ENCODE results near the gene MAP2K5.

DNA sequence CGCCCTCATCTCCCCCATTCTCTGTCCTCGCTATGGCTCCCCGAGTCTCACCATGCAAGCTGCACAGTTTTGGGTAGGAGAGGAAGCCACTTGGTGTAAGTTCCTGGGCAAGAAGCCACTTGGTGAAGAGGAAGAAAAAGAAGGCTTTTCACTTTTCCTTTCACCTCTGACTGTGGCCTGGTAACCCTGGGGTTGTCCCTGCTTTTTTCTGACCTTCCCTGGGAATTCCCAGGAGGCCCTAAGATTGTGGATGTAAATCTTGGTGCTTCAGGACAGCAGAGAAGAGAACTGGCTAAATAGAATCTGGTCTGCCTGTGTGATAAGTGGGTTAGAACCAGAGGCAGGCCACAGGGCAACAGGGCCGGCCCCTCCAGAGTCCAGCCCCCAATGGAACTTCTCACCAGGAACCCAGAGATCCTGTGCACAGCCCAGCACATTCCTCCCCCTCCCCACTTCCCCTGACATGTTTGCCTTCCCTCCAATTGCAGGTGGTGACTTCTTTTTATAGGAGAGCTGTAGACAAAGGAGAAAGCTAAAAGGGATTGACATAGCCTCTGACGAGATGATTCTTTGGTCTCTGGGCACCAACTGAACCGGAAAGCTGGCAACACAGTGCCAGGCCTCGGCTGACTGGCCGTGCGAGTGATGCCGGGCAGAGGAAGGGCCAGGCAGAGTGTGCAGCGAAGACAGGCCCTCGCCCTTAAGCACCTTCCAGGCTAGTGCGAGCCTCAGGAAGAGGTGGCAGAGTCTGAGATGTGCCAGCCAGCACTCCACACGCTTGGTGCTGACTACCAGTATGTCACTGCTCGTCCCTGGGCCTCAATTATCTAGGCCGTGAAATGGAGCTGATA is 263.4 kb downstream of the MAP2K5 start:
- no peak for TF ChIP-seq POLR2A (IDR thresholded peaks at IDR 0.05)
- TF ChIP-seq, protein P1, sequence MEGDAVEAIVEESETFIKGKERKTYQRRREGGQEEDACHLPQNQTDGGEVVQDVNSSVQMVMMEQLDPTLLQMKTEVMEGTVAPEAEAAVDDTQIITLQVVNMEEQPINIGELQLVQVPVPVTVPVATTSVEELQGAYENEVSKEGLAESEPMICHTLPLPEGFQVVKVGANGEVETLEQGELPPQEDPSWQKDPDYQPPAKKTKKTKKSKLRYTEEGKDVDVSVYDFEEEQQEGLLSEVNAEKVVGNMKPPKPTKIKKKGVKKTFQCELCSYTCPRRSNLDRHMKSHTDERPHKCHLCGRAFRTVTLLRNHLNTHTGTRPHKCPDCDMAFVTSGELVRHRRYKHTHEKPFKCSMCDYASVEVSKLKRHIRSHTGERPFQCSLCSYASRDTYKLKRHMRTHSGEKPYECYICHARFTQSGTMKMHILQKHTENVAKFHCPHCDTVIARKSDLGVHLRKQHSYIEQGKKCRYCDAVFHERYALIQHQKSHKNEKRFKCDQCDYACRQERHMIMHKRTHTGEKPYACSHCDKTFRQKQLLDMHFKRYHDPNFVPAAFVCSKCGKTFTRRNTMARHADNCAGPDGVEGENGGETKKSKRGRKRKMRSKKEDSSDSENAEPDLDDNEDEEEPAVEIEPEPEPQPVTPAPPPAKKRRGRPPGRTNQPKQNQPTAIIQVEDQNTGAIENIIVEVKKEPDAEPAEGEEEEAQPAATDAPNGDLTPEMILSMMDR (IDR thresholded peaks at IDR 0.05) = no peak
- TF ChIP-seq POLR2AphosphoS5 (IDR thresholded peaks at IDR 0.05) = no peak
